ENCODE results near the gene RHBDL1. TPM values are rescaled to one million over a fixed set of nuclear protein-coding genes. Genes with fewer than 3 reads are reported as not detected.

The RHBDL1 gene
- total and polyA plus RNA-seq, 9 of the 15 experiments (the other 6 are each of a cell fraction or from before 2014, with no cell fraction given) = 0.03 to 5.6 (median 1.3) TPM; not detected in 1

DNA sequence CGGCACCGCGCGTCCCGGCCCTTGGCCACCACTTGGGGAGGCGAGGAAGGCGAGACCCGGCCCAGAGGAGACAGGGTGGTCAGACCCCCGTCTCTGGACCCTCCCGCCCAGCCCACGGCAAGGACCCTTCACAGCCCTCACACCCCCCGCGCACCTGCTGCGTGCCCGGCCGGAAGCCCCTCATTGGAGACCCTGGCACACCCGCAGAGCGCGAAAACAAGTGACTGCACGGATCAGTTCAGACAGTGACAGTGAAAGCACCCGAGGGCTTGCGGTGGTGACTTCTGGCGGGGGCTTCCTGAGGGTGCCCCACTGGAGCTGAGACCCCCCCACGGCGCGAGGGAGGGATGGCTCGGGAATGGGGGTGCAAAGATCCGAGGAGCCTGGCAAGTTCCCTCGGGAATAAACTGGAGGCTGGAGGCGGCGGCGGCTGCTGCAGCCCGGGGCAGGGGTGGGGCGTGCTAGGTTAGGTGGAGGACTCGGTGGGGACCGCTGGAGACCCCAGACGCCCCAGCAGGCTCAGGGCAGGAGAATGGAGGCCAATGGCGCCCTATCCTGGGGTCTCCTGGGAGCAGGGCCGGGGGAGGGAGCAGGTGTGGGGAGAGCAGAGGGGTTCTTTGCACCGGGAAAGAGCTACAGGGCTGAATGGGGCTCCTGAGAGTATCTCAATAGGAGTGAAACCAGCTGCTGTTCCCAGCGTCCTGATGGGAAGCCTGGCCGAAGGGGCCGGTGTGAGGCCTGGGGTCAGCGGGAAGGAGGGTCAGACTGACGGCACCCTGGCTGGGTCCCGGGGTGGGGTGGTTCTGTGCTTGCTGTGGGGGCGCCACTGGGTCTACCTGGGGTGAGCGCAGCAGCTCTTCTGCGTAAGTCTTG, 31.0 kb downstream of the RHBDL1 start:
- Histone ChIP-seq H3K4me1 (replicated peaks in 1 of 2; ENCODE audit: control insufficient read depth in 2 of 2, insufficient read depth in 2 of 2, low read length in 2 of 2) (peaks cover 0 to 65% of the 10 kb centered on the region in 2 experiments; a peak in 3 of 5 replicates), H3K27me3 (ENCODE audit: control insufficient read depth in 2 of 2, insufficient read depth in 2 of 2, low read length in 2 of 2) (peaks cover 8 to 43% of the 10 kb centered on the region in 2 experiments; a peak in 4 of 5 replicates), H3K36me3 (ENCODE audit: control insufficient read depth, insufficient read depth, low read length) (no peaks in the 10 kb centered on the region), H3K79me2 (ENCODE audit: control insufficient read depth, insufficient read depth, low read length) (no peaks in the 10 kb centered on the region), H3K27ac (ENCODE audit: extremely low read depth, low read depth, low read length) (no peak overlapping the region), H3K4me2 (ENCODE audit: insufficient read depth, low read length) (no peak overlapping the region), H3K9me3 (replicated peaks; ENCODE audit: control insufficient read depth, insufficient read depth, low read depth, low read length) (no peaks in the 10 kb centered on the region), H3K9ac (ENCODE audit: insufficient read depth in 1 of 2, low read depth in 2 of 2, low read length in 2 of 2) (peak overlapping the region in 1 of 2 experiments; percentile 76; a peak in 1 of 4 replicates), H3K4me3 (no peak overlapping the region), H2AFZ (ENCODE audit: low read depth, low read length) (no peak overlapping the region), H4K20me1 (replicated peaks; ENCODE audit: control insufficient read depth, insufficient read depth, low read length) (peaks cover 41% of the 10 kb centered on the region), H3K9me1 (ENCODE audit: control insufficient read depth, insufficient read depth, low read length) (peaks cover 6% of the 10 kb centered on the region)
- ATAC-seq (no peak), DNase-seq (ENCODE audit: extremely low read depth in 1 of 4, low spot score in 3 of 4) (no peak), FAIRE-seq (no peak)
- CTCF ChIA-PET (ENCODE audit: low intra/inter-chr PET ratio) = no interaction called here
- WGBS (ENCODE audit: insufficient coverage, low coverage, missing lambda C conversion rate) = 19% methylated on average over 27 of the region's 49 CpGs
- no TSS peak for BruUV-seq (replicated peaks)
- intact Hi-C loops (cut with micrococcal nuclease) (no loop called here), in situ Hi-C loops (cut with MboI) (no loop called here)
- POLR2A ChIA-PET = interaction anchor here (0.7 to 1.7 kb wide), 5 partner anchors 10 to 57 kb away, joined by 3 to 9 read pairs (median 3); no protein-coding TSS in a partner anchor
- no peak for TF ChIP-seq ZNF217 (CRISPR knock-in tag; IDR thresholded peaks at IDR 0.05)
- TF ChIP-seq, protein P1, sequence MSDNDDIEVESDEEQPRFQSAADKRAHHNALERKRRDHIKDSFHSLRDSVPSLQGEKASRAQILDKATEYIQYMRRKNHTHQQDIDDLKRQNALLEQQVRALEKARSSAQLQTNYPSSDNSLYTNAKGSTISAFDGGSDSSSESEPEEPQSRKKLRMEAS (CRISPR knock-in tag; IDR thresholded peaks at IDR 0.05) = no peak
- no peak for TF ChIP-seq RBM15 (IDR thresholded peaks at IDR 0.05; ENCODE audit: insufficient read depth, low read length)
- TF ChIP-seq TBL1XR1 (IDR thresholded peaks at IDR 0.05; ENCODE audit: low read length in 2 of 2) = no peak
- TF ChIP-seq CBX5 (IDR thresholded peaks at IDR 0.05; ENCODE audit: borderline replicate concordance, low read depth) = no peak
- TF ChIP-seq ZBTB8A (IDR thresholded peaks at IDR 0.05; ENCODE audit: partially characterized antibody) = no peak
- TF ChIP-seq ZEB2 (IDR thresholded peaks at IDR 0.05) = no peak
- TF ChIP-seq CXXC5 (CRISPR knock-in tag; IDR thresholded peaks at IDR 0.05) = no peak
- no peak for TF ChIP-seq ZNF766 (CRISPR knock-in tag; conservative IDR thresholded peaks at IDR 0.05)
- TF ChIP-seq NBN (IDR thresholded peaks at IDR 0.05; ENCODE audit: low read depth) = no peak
- no peak for TF ChIP-seq TAF1 (IDR thresholded peaks at IDR 0.05; ENCODE audit: control insufficient read depth, extremely low read depth, insufficient read depth, low read length, severe bottlenecking)
- no peak for TF ChIP-seq ZBTB17 (CRISPR knock-in tag; IDR thresholded peaks at IDR 0.05)
- TF ChIP-seq, protein P2, sequence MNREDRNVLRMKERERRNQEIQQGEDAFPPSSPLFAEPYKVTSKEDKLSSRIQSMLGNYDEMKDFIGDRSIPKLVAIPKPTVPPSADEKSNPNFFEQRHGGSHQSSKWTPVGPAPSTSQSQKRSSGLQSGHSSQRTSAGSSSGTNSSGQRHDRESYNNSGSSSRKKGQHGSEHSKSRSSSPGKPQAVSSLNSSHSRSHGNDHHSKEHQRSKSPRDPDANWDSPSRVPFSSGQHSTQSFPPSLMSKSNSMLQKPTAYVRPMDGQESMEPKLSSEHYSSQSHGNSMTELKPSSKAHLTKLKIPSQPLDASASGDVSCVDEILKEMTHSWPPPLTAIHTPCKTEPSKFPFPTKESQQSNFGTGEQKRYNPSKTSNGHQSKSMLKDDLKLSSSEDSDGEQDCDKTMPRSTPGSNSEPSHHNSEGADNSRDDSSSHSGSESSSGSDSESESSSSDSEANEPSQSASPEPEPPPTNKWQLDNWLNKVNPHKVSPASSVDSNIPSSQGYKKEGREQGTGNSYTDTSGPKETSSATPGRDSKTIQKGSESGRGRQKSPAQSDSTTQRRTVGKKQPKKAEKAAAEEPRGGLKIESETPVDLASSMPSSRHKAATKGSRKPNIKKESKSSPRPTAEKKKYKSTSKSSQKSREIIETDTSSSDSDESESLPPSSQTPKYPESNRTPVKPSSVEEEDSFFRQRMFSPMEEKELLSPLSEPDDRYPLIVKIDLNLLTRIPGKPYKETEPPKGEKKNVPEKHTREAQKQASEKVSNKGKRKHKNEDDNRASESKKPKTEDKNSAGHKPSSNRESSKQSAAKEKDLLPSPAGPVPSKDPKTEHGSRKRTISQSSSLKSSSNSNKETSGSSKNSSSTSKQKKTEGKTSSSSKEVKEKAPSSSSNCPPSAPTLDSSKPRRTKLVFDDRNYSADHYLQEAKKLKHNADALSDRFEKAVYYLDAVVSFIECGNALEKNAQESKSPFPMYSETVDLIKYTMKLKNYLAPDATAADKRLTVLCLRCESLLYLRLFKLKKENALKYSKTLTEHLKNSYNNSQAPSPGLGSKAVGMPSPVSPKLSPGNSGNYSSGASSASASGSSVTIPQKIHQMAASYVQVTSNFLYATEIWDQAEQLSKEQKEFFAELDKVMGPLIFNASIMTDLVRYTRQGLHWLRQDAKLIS (CRISPR knock-in tag; IDR thresholded peaks at IDR 0.05) = no peak
- TF ChIP-seq KDM1A (IDR thresholded peaks at IDR 0.05) = no peak
- 0 out of 2 replicates have a peak, but pooled peaks have one; percentile 8 for TF ChIP-seq ZNF644 (tag; IDR thresholded peaks at IDR 0.05; ENCODE audit: low read depth)
- no peak for TF ChIP-seq SOX6 (IDR thresholded peaks at IDR 0.05)
- no peak for TF ChIP-seq FOXJ2 (tag; IDR thresholded peaks at IDR 0.05)

Measured in K562 (cell line).